Measurements from ENCODE around the gene CAPN2.

GRCh38 chr1:223703668-223704013 lies 8.7 kb upstream of the CAPN2 start:
- TF ChIP-seq, protein P1, sequence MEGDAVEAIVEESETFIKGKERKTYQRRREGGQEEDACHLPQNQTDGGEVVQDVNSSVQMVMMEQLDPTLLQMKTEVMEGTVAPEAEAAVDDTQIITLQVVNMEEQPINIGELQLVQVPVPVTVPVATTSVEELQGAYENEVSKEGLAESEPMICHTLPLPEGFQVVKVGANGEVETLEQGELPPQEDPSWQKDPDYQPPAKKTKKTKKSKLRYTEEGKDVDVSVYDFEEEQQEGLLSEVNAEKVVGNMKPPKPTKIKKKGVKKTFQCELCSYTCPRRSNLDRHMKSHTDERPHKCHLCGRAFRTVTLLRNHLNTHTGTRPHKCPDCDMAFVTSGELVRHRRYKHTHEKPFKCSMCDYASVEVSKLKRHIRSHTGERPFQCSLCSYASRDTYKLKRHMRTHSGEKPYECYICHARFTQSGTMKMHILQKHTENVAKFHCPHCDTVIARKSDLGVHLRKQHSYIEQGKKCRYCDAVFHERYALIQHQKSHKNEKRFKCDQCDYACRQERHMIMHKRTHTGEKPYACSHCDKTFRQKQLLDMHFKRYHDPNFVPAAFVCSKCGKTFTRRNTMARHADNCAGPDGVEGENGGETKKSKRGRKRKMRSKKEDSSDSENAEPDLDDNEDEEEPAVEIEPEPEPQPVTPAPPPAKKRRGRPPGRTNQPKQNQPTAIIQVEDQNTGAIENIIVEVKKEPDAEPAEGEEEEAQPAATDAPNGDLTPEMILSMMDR (IDR thresholded peaks at IDR 0.05; ENCODE audit: low read length), result no peak
- no peak for TF ChIP-seq EZH2 (optimal IDR thresholded peaks at IDR 0.05; ENCODE audit: low read depth, low read length)
